ENCODE results near the gene ALOX15B.
"Not testable (repeated sequence)": the region's sequence is repeated elsewhere in the genome, so short reads cannot be mapped to it uniquely, and the experiment has no call there.

The ALOX15B gene

GRCh38 chr17:8019665-8020650 is 18.9 kb upstream of the ALOX15B start:
- TF ChIP-seq CTCF (IDR thresholded peaks at IDR 0.05; ENCODE audit: low read depth, low read length) = no peak

GRCh38 chr17:8020776-8021564 is 17.9 kb upstream of the ALOX15B start:
- H3K4me3 ChIP-seq (ENCODE audit: low read depth, low read length) = no peak overlapping the region
- no peak for TF ChIP-seq CTCF (IDR thresholded peaks at IDR 0.05; ENCODE audit: low read depth, low read length)

More at GRCh38 chr17:8019665-8020650, 18.9 kb upstream of the ALOX15B start:
- no peak overlapping the region for H3K4me3 ChIP-seq (ENCODE audit: low read depth, low read length)

GRCh38 chr17:8021565-8022359 is 17.1 kb upstream of the ALOX15B start:
- no peak for TF ChIP-seq CTCF (IDR thresholded peaks at IDR 0.05; ENCODE audit: low read depth, low read length)
- no peak overlapping the region for H3K4me3 ChIP-seq (ENCODE audit: low read depth, low read length)

GRCh38 chr17:8022360-8023003 is 16.4 kb upstream of the ALOX15B start:
- no peak for TF ChIP-seq CTCF (IDR thresholded peaks at IDR 0.05; ENCODE audit: low read depth, low read length)
- H3K4me3 ChIP-seq (ENCODE audit: low read depth, low read length) = no peak overlapping the region

GRCh38 chr17:8024161-8024560 is 14.7 kb upstream of the ALOX15B start:
- H3K4me3 ChIP-seq (ENCODE audit: low read depth, low read length) = not testable (repeated sequence)

GRCh38 chr17:8025176-8025911 is 13.5 kb upstream of the ALOX15B start:
- no peak for TF ChIP-seq CTCF (IDR thresholded peaks at IDR 0.05; ENCODE audit: low read depth, low read length)
- no peak overlapping the region for H3K4me3 ChIP-seq (ENCODE audit: low read depth, low read length)
